Liver (tissue), 9 donors: ENCODE results near the gene TNFSF13. TPM values are rescaled to one million over a fixed set of nuclear protein-coding genes. Genes with fewer than 3 reads are reported as not detected.
A peak's percentile ranks its signal among the peaks of the same experiment; 100 is the strongest.

Source experiments
- DNase-seq: peaks from one replicate; pipeline ENCODE4 v3.0.0-alpha.2; 2017; ENCODE audit warnings: low spot score
- H3K27ac ChIP-seq, 2 donors: one replicate each; pipeline ENCODE4 v1.7.0; 2013; ENCODE audit warnings: inconsistent platforms in 2 of 2, low read length in 2 of 2, control low read depth in 1 of 2, low read depth in 1 of 2, mild to moderate bottlenecking in 1 of 2
- H3K27me3 ChIP-seq, 4 donors: one replicate each; pipeline versions ENCODE4 v1.6.1 to v1.7.0; 2013; ENCODE audit warnings: low read length in 3 of 4, inconsistent platforms in 1 of 4, mild to moderate bottlenecking in 1 of 4, moderate library complexity in 1 of 4; ENCODE audit not compliant: control insufficient read depth in 4 of 4, insufficient read depth in 4 of 4
- H3K36me3 ChIP-seq, 4 donors: one replicate each; pipeline versions ENCODE4 v1.6.1 to v1.7.0; 2013; ENCODE audit warnings: low read length in 3 of 4, mild to moderate bottlenecking in 3 of 4, low read depth in 1 of 4, moderate library complexity in 1 of 4; ENCODE audit not compliant: control insufficient read depth in 4 of 4, insufficient read depth in 3 of 4
- H3K4me1 ChIP-seq, 4 donors: one replicate each; pipeline versions ENCODE4 v1.6.1 to v1.7.0; 2013; ENCODE audit warnings: low read length in 3 of 4, mild to moderate bottlenecking in 3 of 4, moderate library complexity in 1 of 4; ENCODE audit not compliant: control insufficient read depth in 4 of 4, insufficient read depth in 4 of 4
- H3K4me3 ChIP-seq, 3 donors: one replicate each; pipeline versions ENCODE4 v1.6.1 to v1.7.0; 2013; ENCODE audit warnings: low read length in 3 of 3, control low read depth in 1 of 3, low read depth in 1 of 3, mild to moderate bottlenecking in 1 of 3
- H3K9ac ChIP-seq, 2 donors: one replicate each; pipeline ENCODE4 v1.7.0; 2013; ENCODE audit warnings: low read length in 2 of 2, mild to moderate bottlenecking in 2 of 2, moderate library complexity in 2 of 2, control low read depth in 1 of 2, low read depth in 1 of 2
- H3K9me3 ChIP-seq, 4 donors: one replicate each; pipeline versions ENCODE4 v1.6.1 to v1.7.0; 2013; ENCODE audit warnings: low read length in 3 of 4; ENCODE audit not compliant: control insufficient read depth in 4 of 4
- EGR1 ChIP-seq, 2 donors: IDR thresholded peaks; 2 replicates each; pipeline ENCODE4 v1.6.1; 2016 to 2018; ENCODE audit warnings: antibody characterized with exemption in 2 of 2, low read depth in 2 of 2
- FOXA1 ChIP-seq: IDR thresholded peaks from 2 replicates; pipeline ENCODE4 v1.6.1; 2016; ENCODE audit warnings: antibody characterized with exemption
- FOXA2 ChIP-seq: IDR thresholded peaks from 2 replicates; pipeline ENCODE4 v1.6.1; 2016; ENCODE audit warnings: antibody characterized with exemption
- GABPA ChIP-seq, 2 donors: IDR thresholded peaks in 1 of 2; conservative IDR thresholded peaks in 1 of 2; 2 replicates each; pipeline ENCODE4 v1.6.1; 2016; ENCODE audit warnings: antibody characterized with exemption in 2 of 2, mild to moderate bottlenecking in 1 of 2, moderate library complexity in 1 of 2
- HNF4A ChIP-seq, 2 donors: conservative IDR thresholded peaks; 2 replicates each; pipeline ENCODE4 v1.6.1; 2016; ENCODE audit warnings: antibody characterized with exemption in 2 of 2, mild to moderate bottlenecking in 2 of 2
- HNF4G ChIP-seq: IDR thresholded peaks from 2 replicates; pipeline ENCODE4 v1.6.1; 2016; ENCODE audit warnings: antibody characterized with exemption
- NR2F2 ChIP-seq: IDR thresholded peaks from 2 replicates; pipeline ENCODE4 v1.6.1; 2016; ENCODE audit warnings: antibody characterized with exemption
- RXRA ChIP-seq, 2 donors: IDR thresholded peaks; 2 replicates each; pipeline ENCODE4 v1.6.1; 2017 to 2018; ENCODE audit warnings: antibody characterized with exemption in 2 of 2, mild to moderate bottlenecking in 1 of 2
- SP1 ChIP-seq: IDR thresholded peaks from 2 replicates; pipeline ENCODE4 v1.6.1; 2018; ENCODE audit warnings: antibody characterized with exemption, mild to moderate bottlenecking
- TAF1 ChIP-seq: conservative IDR thresholded peaks from 2 replicates; pipeline ENCODE4 v1.6.1; 2016; ENCODE audit warnings: antibody characterized with exemption, mild to moderate bottlenecking
- YY1 ChIP-seq: IDR thresholded peaks from 2 replicates; pipeline ENCODE4 v1.6.1; 2016; ENCODE audit warnings: antibody characterized with exemption, mild to moderate bottlenecking
- WGBS: extraction: QIAGEN DNeasy Blood & Tissue Kit; methylation state at CpG from one replicate; pipeline ENCODE4 v1.1.7; 2013; 5-methylcytosine and 5-hydroxymethylcytosine counted together
- polyA plus RNA-seq, 2 donors: library from polyadenylated mRNA; stranded (reverse) in 1 of 2; unstranded in 1 of 2; fragments of 200-250 nt in 1 of 2; fragments of >200 nt in 1 of 2; fragmentation: Nextera tagmentation in 1 of 2; extraction: Ambion mirVana in 1 of 2; gene quantifications; one replicate each; pipeline versions ENCODE4 v1.2.1 to v1.2.3, GENCODE V29; 2013 to 2015
- total RNA-seq, 2 donors: library from RNA; depleted of rRNA; stranded (reverse); fragments of >200 nt; gene quantifications; one replicate each; pipeline ENCODE4 v1.2.3, GENCODE V29; 2014
- TF ChIP-seq, protein P1 (sequence below): IDR thresholded peaks from 2 replicates; pipeline ENCODE4 v1.6.1; 2016; ENCODE audit warnings: antibody characterized with exemption, mild to moderate bottlenecking
- TF ChIP-seq, protein P2 (sequence below): IDR thresholded peaks from 2 replicates; pipeline ENCODE4 v1.6.1; 2016; ENCODE audit warnings: antibody characterized with exemption
- TF ChIP-seq, protein P3 (sequence below): IDR thresholded peaks from 2 replicates; pipeline ENCODE4 v1.6.1; 2016; ENCODE audit warnings: antibody characterized with exemption
- TF ChIP-seq, protein P4 (sequence below): fragments of 150-350 bp; IDR thresholded peaks from 2 replicates; pipeline ENCODE4 v1.5.1; 2017; ENCODE audit warnings: improper control_type of control experiment, low read depth, low read length; ENCODE audit not compliant: missing input control
- donor health status: healthy.
- donor health status: healthy.
- donor health status: healthy.
- donor health status: healthy.
- donor health status: healthy.

Gene TNFSF13
- total and polyA plus RNA-seq, 4 donors = 1.4 to 9.3 (median 4.5) TPM

DNA sequence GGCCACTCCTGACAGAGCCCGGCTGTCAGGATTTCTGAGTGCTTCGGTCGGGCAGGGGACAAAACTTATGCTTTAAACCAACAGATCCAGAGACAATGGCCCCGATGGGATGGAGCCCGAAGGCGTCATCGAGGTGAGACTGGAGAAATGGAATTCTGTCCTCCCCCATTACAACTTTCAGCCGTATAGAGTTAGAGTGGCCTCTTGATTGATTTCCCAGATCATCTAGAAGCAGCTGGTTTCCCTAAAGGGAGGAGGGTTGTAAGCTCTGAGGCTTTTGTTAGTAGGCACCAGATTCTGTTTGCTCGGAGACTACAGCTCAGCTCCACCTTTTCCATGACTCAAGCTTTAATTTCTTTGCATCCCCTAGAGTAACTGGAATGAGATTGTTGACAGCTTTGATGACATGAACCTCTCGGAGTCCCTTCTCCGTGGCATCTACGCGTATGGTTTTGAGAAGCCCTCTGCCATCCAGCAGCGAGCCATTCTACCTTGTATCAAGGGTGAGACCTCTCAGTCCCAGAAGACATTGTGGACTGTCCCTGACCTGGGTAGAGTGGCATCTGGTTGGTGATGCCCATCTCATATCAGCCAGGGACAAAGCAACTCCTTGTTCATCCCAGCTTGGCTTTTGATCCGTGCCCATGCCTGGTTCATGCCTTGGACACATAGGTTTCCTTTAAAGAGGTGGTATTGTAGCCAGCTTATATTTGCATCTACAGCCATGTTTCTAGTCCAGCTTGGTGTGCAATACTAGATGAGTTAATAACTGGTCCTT is 15.8 kb downstream of the TNFSF13 start (continued):
- TF ChIP-seq HNF4A (conservative IDR thresholded peaks at IDR 0.05) (no peak), GABPA (IDR thresholded peaks at IDR 0.05 in 1 of 2, conservative IDR thresholded peaks at IDR 0.05 in 1 of 2) (no peak)

DNA sequence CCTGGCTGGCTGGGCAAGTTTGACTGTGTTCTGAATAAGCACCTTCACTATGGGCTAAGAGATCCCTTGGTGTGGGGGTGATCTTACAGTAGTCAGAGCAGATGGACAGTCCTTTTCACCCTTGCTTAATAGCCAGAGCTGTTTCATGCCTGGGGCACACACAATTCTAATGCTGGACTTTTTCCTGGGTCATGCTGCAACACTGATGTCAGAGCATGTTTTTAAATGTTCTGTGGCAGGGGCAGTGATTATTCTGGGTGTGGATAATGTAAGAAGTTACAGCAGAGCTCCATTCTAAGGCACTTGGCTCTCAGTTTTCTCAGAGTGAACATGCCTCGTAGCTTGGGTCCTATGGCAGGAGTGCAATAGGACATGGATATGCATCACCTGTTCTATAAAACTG is 16.9 kb downstream of the TNFSF13 start:
- Histone ChIP-seq H3K9ac (no peak overlapping the region), H3K27ac (peak overlapping the region in 1 of 2 donors; percentile 45), H3K9me3 (no peaks in the 10 kb centered on the region), H3K4me3 (peak overlapping the region in 1 of 3 donors; percentile 1), H3K4me1 (peaks cover 12 to 63% (median 53%) of the 10 kb centered on the region in 4 donors), H3K36me3 (peaks cover 20 to 47% (median 43%) of the 10 kb centered on the region in 4 donors), H3K27me3 (no peaks in the 10 kb centered on the region)
- DNase-seq = no peak
- WGBS = 83% methylated on average over 1 of the region's 1 CpG
- TF ChIP-seq, protein P1, sequence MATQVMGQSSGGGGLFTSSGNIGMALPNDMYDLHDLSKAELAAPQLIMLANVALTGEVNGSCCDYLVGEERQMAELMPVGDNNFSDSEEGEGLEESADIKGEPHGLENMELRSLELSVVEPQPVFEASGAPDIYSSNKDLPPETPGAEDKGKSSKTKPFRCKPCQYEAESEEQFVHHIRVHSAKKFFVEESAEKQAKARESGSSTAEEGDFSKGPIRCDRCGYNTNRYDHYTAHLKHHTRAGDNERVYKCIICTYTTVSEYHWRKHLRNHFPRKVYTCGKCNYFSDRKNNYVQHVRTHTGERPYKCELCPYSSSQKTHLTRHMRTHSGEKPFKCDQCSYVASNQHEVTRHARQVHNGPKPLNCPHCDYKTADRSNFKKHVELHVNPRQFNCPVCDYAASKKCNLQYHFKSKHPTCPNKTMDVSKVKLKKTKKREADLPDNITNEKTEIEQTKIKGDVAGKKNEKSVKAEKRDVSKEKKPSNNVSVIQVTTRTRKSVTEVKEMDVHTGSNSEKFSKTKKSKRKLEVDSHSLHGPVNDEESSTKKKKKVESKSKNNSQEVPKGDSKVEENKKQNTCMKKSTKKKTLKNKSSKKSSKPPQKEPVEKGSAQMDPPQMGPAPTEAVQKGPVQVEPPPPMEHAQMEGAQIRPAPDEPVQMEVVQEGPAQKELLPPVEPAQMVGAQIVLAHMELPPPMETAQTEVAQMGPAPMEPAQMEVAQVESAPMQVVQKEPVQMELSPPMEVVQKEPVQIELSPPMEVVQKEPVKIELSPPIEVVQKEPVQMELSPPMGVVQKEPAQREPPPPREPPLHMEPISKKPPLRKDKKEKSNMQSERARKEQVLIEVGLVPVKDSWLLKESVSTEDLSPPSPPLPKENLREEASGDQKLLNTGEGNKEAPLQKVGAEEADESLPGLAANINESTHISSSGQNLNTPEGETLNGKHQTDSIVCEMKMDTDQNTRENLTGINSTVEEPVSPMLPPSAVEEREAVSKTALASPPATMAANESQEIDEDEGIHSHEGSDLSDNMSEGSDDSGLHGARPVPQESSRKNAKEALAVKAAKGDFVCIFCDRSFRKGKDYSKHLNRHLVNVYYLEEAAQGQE = no peak
- TF ChIP-seq EGR1 (IDR thresholded peaks at IDR 0.05; ENCODE audit: low read depth in 2 of 2) (no peak), HNF4A (conservative IDR thresholded peaks at IDR 0.05) (no peak), FOXA2 (no peak)

DNA sequence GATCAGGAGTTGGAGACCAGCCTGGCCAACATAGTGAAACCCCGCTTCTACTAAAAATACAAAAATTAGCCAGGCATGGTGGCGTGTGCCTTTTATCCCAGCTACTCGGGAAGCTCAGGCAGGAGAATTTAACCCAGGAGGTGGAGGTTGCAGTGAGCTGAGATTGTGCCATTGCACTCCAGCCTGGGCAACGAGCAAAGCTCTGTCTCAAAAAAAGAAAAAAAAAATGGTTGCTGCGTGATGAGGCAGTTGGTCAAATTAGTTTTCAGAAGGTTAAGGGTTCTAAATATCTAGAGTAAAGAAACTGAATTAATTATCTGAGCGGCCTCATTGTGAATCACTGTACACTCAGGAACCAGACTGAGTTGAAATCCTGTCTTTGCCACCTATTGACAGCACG is 17.4 kb downstream of the TNFSF13 start:
- WGBS = 84% methylated on average over 7 of the region's 7 CpGs
- H3K27me3 ChIP-seq = no peaks in the 10 kb centered on the region
- H3K4me1 ChIP-seq = peaks cover 12 to 68% (median 57%) of the 10 kb centered on the region in 4 donors
- TF ChIP-seq SP1 = no peak
- TF ChIP-seq HNF4A (conservative IDR thresholded peaks at IDR 0.05) = no peak
- TF ChIP-seq, protein P2, sequence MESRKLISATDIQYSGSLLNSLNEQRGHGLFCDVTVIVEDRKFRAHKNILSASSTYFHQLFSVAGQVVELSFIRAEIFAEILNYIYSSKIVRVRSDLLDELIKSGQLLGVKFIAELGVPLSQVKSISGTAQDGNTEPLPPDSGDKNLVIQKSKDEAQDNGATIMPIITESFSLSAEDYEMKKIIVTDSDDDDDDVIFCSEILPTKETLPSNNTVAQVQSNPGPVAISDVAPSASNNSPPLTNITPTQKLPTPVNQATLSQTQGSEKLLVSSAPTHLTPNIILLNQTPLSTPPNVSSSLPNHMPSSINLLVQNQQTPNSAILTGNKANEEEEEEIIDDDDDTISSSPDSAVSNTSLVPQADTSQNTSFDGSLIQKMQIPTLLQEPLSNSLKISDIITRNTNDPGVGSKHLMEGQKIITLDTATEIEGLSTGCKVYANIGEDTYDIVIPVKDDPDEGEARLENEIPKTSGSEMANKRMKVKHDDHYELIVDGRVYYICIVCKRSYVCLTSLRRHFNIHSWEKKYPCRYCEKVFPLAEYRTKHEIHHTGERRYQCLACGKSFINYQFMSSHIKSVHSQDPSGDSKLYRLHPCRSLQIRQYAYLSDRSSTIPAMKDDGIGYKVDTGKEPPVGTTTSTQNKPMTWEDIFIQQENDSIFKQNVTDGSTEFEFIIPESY = no peak
- no peak for TF ChIP-seq TAF1
- no peak for TF ChIP-seq GABPA (IDR thresholded peaks at IDR 0.05 in 1 of 2, conservative IDR thresholded peaks at IDR 0.05 in 1 of 2)
- TF ChIP-seq NR2F2 = no peak
- TF ChIP-seq, protein P3, sequence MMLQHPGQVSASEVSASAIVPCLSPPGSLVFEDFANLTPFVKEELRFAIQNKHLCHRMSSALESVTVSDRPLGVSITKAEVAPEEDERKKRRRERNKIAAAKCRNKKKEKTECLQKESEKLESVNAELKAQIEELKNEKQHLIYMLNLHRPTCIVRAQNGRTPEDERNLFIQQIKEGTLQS = no peak
- no peak for TF ChIP-seq RXRA (IDR thresholded peaks at IDR 0.05)
- TF ChIP-seq FOXA1 = no peak
- TF ChIP-seq, protein P1 = no peak
- TF ChIP-seq, protein P4, sequence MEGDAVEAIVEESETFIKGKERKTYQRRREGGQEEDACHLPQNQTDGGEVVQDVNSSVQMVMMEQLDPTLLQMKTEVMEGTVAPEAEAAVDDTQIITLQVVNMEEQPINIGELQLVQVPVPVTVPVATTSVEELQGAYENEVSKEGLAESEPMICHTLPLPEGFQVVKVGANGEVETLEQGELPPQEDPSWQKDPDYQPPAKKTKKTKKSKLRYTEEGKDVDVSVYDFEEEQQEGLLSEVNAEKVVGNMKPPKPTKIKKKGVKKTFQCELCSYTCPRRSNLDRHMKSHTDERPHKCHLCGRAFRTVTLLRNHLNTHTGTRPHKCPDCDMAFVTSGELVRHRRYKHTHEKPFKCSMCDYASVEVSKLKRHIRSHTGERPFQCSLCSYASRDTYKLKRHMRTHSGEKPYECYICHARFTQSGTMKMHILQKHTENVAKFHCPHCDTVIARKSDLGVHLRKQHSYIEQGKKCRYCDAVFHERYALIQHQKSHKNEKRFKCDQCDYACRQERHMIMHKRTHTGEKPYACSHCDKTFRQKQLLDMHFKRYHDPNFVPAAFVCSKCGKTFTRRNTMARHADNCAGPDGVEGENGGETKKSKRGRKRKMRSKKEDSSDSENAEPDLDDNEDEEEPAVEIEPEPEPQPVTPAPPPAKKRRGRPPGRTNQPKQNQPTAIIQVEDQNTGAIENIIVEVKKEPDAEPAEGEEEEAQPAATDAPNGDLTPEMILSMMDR = no peak
- no peak for TF ChIP-seq YY1
- TF ChIP-seq HNF4G = no peak
- no peak for TF ChIP-seq FOXA2
- no peaks in the 10 kb centered on the region for H3K9me3 ChIP-seq
- no peak for DNase-seq
- H3K9ac ChIP-seq = no peak overlapping the region
- no peak overlapping the region for H3K4me3 ChIP-seq
- H3K36me3 ChIP-seq = peaks cover 20 to 42% (median 41%) of the 10 kb centered on the region in 4 donors
- peak overlapping the region in 1 of 2 donors; percentile 45 for H3K27ac ChIP-seq
